ENCODE measurements around the gene PKP4. TPM values are rescaled to one million over a fixed set of nuclear protein-coding genes. Genes with fewer than 3 reads are reported as not detected.

PKP4 gene
- total and polyA plus RNA-seq, 2 donors (not counting 1 experiment from before 2014, with no cell fraction given), result 2.0 to 13.3 TPM

- no CpG with 5 or more reads among the region's 2 CpGs for WGBS (ENCODE audit: insufficient coverage)
- Mint-ChIP-seq H3K4me1 (no peaks in the 10 kb centered on the region), H3K27me3 (peaks cover 3% of the 10 kb centered on the region), H3K9me3 (ENCODE audit: insufficient read depth) (peaks cover 11% of the 10 kb centered on the region), H3K4me3 (no peak overlapping the region), H3K27ac (no peak overlapping the region)
- H3K79me2 ChIP-seq (ENCODE audit: control insufficient read depth, insufficient read depth, low read length), result no peaks in the 10 kb centered on the region
- no peak overlapping the region for H3K9ac ChIP-seq (ENCODE audit: low read length)
- no peak overlapping the region for H3K4me2 ChIP-seq (replicated peaks; ENCODE audit: low read depth, low read length, poor library complexity, severe bottlenecking)
- DNase-seq (no peak), ATAC-seq (ENCODE audit: low read depth) (no peak)
- no peaks in the 10 kb centered on the region for H3K4me1 ChIP-seq (ENCODE audit: control insufficient read depth in 2 of 2, insufficient read depth in 2 of 2, low read length in 2 of 2)
- CTCF ChIA-PET, result no interaction called here
- no peaks in the 10 kb centered on the region for H4K20me1 ChIP-seq (ENCODE audit: control insufficient read depth, insufficient read depth, low read length, poor library complexity, severe bottlenecking)
- TF ChIP-seq EZH2 (IDR thresholded peaks at IDR 0.05; ENCODE audit: borderline replicate concordance, insufficient read depth, low read depth, low read length, poor library complexity, severe bottlenecking) (no peak), CTCF (IDR thresholded peaks at IDR 0.05) (no peak)
- H3K36me3 ChIP-seq (replicated peaks in 1 of 2; ENCODE audit: control extremely low read depth in 1 of 2, control insufficient read depth in 1 of 2, extremely low read depth in 1 of 2, insufficient read depth in 2 of 2, low read length in 1 of 2), result no peaks in the 10 kb centered on the region
- no peak overlapping the region for H3K27ac ChIP-seq (ENCODE audit: low read length in 2 of 2)
- no peak overlapping the region for H2AFZ ChIP-seq (ENCODE audit: insufficient read depth, low read depth, low read length, poor library complexity, severe bottlenecking)
- intact Hi-C loops (cut with micrococcal nuclease), result no loop called here
- peaks cover 4 to 16% (median 12%) of the 10 kb centered on the region in 3 donors for H3K9me3 ChIP-seq (ENCODE audit: control extremely low read depth in 1 of 3, control insufficient read depth in 2 of 3, insufficient read depth in 1 of 3, low read length in 2 of 3)
- no peaks in the 10 kb centered on the region for H3K27me3 ChIP-seq (replicated peaks in 1 of 4; ENCODE audit: control extremely low read depth in 1 of 4, control insufficient read depth in 3 of 4, insufficient read depth in 4 of 4, low read length in 3 of 4)
- no peak overlapping the region for H3K4me3 ChIP-seq (ENCODE audit: control extremely low read depth in 1 of 5, extremely low read depth in 1 of 5, insufficient read depth in 1 of 5, low read depth in 2 of 5, low read length in 4 of 5)
- POLR2A ChIA-PET, result no interaction called here
Measured at GRCh38 chr2:158413581-158413980, 43.2 kb upstream of the PKP4 start.

- no peak overlapping the region for H3K27ac Mint-ChIP-seq
- peaks cover 3% of the 10 kb centered on the region for H3K27me3 Mint-ChIP-seq
- Histone ChIP-seq H3K36me3 (replicated peaks in 1 of 2; ENCODE audit: control extremely low read depth in 1 of 2, control insufficient read depth in 1 of 2, extremely low read depth in 1 of 2, insufficient read depth in 2 of 2, low read length in 1 of 2) (no peaks in the 10 kb centered on the region), H3K9me3 (ENCODE audit: control extremely low read depth in 1 of 3, control insufficient read depth in 2 of 3, insufficient read depth in 1 of 3, low read length in 2 of 3) (peaks cover 4 to 16% (median 12%) of the 10 kb centered on the region in 3 donors), H3K4me3 (ENCODE audit: control extremely low read depth in 1 of 5, extremely low read depth in 1 of 5, insufficient read depth in 1 of 5, low read depth in 2 of 5, low read length in 4 of 5) (no peak overlapping the region), H3K4me1 (ENCODE audit: control insufficient read depth in 2 of 2, insufficient read depth in 2 of 2, low read length in 2 of 2) (no peaks in the 10 kb centered on the region), H3K9ac (ENCODE audit: low read length) (no peak overlapping the region), H4K20me1 (ENCODE audit: control insufficient read depth, insufficient read depth, low read length, poor library complexity, severe bottlenecking) (no peaks in the 10 kb centered on the region), H2AFZ (ENCODE audit: insufficient read depth, low read depth, low read length, poor library complexity, severe bottlenecking) (no peak overlapping the region), H3K27me3 (replicated peaks in 1 of 4; ENCODE audit: control extremely low read depth in 1 of 4, control insufficient read depth in 3 of 4, insufficient read depth in 4 of 4, low read length in 3 of 4) (no peaks in the 10 kb centered on the region), H3K27ac (ENCODE audit: low read length in 2 of 2) (no peak overlapping the region), H3K4me2 (replicated peaks; ENCODE audit: low read depth, low read length, poor library complexity, severe bottlenecking) (no peak overlapping the region), H3K79me2 (ENCODE audit: control insufficient read depth, insufficient read depth, low read length) (no peaks in the 10 kb centered on the region)
- no peak overlapping the region for H3K4me3 Mint-ChIP-seq
- ATAC-seq (ENCODE audit: low read depth) (no peak), DNase-seq (no peak)
- no peak for TF ChIP-seq CTCF (IDR thresholded peaks at IDR 0.05)
- TF ChIP-seq EZH2 (IDR thresholded peaks at IDR 0.05; ENCODE audit: borderline replicate concordance, insufficient read depth, low read depth, low read length, poor library complexity, severe bottlenecking), result no peak
- POLR2A ChIA-PET, result no interaction called here
- H3K9me3 Mint-ChIP-seq (ENCODE audit: insufficient read depth), result peaks cover 11% of the 10 kb centered on the region
- WGBS (ENCODE audit: insufficient coverage), result no CpG with 5 or more reads among the region's 1 CpG
- intact Hi-C loops (cut with micrococcal nuclease), result no loop called here
- H3K4me1 Mint-ChIP-seq, result no peaks in the 10 kb centered on the region
- CTCF ChIA-PET, result no interaction called here
Measured at GRCh38 chr2:158414538-158414937, 42.2 kb upstream of the PKP4 start.
